Spinal cord (tissue), 10 donors: ENCODE data around the gene HAUS3. TPM values are rescaled to one million over a fixed set of nuclear protein-coding genes. Genes with fewer than 3 reads are reported as not detected.

Experiments
- DNase-seq, 6 donors: peaks; one replicate each; pipeline versions ENCODE4 v3.0.0 to v3.0.0-alpha.2; 2013 to 2015; ENCODE audit warnings: low spot score in 6 of 6, low read depth in 4 of 6
- H3K27ac ChIP-seq: one replicate; pipeline ENCODE4 v1.5.1; 2013; ENCODE audit warnings: low read depth, low read length, control low read depth
- H3K27me3 ChIP-seq: one replicate; pipeline ENCODE4 v1.6.1; 2013; ENCODE audit warnings: low read length; ENCODE audit not compliant: control insufficient read depth, insufficient read depth
- H3K36me3 ChIP-seq: one replicate; pipeline ENCODE4 v1.6.1; 2013; ENCODE audit warnings: low read length; ENCODE audit not compliant: control insufficient read depth, insufficient read depth
- H3K4me1 ChIP-seq: one replicate; pipeline ENCODE4 v1.6.1; 2013; ENCODE audit warnings: low read length; ENCODE audit not compliant: control insufficient read depth, insufficient read depth
- H3K4me3 ChIP-seq: one replicate; pipeline ENCODE4 v1.5.1; 2013; ENCODE audit warnings: low read depth, low read length, control low read depth
- H3K9me3 ChIP-seq: one replicate; pipeline ENCODE4 v1.6.1; 2013; ENCODE audit warnings: low read length; ENCODE audit not compliant: control insufficient read depth, insufficient read depth
- whole genome bisulfite sequencing: methylation state at CpG from one replicate; pipeline ENCODE4 v1.1.5; 2013; ENCODE audit warnings: missing lambda C conversion rate; ENCODE audit not compliant: insufficient coverage; 5-methylcytosine and 5-hydroxymethylcytosine counted together
- polyA plus RNA-seq, 2 donors: library from polyadenylated mRNA; unstranded; fragments of 120-200 nt; gene quantifications; one replicate each; pipeline ENCODE4 v1.2.1, GENCODE V29; 2013; ENCODE audit not compliant: insufficient read length in 2 of 2
- total RNA-seq, 2 donors: library from RNA; depleted of rRNA in 1 of 2; stranded (reverse); fragments of 120-200 nt in 1 of 2; fragments of >200 nt in 1 of 2; gene quantifications; one replicate each; pipeline versions ENCODE4 v1.2.3 to v1.2.4, GENCODE V29; 2013 to 2014
- donor health status: healthy.

The HAUS3 gene
- total and polyA plus RNA-seq, 4 donors, result 13.2 to 22.6 (median 16.9) TPM

DNA sequence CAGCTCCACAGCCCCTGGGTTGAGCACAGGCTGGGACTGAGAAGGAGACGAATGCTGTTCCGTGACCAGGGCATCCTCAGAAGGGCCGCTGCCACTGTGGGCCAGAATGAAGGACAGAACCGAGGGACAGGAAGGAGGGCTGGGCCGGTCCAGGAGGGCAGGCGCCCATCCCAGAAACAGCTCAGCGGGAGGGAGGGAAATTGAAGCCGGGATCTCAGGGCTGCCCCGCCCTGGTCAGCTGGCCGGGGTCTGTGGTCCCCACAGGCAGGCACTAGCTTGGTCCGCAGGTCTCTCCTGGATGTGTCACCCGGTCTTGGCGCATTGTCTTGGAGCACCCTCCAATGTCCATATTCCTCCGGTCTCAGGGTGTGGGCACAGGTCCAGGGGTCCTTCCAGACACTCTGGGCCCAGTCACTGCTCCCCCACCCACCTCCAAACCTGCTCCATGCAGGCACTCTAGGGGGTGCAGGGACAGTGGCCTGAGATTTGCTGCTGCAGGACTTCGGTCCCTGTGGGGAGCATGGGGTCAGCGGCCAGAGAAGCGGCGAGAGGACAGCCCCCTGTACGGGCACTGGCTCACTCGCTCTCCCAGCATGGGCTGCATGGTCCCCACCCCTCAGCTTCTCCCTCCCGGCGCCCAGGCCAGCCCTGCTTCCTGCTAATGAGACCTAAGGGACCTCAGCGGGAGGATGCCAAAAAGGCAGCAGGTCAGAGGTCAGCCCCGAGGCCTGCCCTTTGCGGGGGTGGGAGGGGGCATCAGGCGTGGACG is 43.9 kb upstream of the HAUS3 start:
- Histone ChIP-seq H3K27me3 (no peaks in the 10 kb centered on the region), H3K4me3 (no peak overlapping the region), H3K4me1 (peaks cover 4% of the 10 kb centered on the region), H3K9me3 (no peaks in the 10 kb centered on the region), H3K27ac (no peak overlapping the region), H3K36me3 (peaks cover 23% of the 10 kb centered on the region)
- 69% methylated on average over 22 of the region's 27 CpGs for WGBS
- DNase-seq, result no peak

DNA sequence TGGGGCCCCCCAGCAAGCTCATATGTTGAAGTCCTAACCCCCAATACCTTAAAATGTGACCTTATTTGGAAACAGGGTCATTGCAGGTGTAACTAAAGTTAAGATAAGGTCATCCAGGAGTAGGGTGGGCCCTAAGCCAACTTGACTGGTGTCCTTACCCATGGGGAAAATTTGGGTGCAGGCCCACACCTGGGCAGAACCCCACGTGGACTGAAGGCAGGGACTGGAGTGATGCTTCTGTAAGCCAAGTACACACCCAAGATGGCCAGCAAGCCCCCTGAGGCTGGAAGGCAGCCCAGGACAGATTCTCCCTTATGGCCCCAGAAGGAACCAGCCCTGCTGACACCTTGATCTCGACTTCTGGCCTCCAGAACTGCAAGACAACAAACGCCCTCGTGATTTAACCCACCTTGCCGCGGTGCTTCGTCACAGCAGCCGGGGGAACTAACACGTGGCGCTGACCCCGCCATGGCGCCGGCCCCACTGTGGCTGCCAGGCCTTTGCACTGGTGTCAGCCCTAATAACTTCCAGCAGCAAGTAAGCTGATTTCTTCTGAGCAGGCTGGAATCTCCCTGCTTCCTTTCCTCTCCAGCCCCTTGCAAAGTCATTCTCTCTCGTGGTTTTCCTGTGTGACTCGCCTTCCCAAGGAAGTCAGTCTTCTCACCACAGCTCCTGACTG is 43.2 kb upstream of the HAUS3 start:
- H3K9me3 ChIP-seq, result no peaks in the 10 kb centered on the region
- 87% methylated on average over 15 of the region's 15 CpGs for whole genome bisulfite sequencing

DNA sequence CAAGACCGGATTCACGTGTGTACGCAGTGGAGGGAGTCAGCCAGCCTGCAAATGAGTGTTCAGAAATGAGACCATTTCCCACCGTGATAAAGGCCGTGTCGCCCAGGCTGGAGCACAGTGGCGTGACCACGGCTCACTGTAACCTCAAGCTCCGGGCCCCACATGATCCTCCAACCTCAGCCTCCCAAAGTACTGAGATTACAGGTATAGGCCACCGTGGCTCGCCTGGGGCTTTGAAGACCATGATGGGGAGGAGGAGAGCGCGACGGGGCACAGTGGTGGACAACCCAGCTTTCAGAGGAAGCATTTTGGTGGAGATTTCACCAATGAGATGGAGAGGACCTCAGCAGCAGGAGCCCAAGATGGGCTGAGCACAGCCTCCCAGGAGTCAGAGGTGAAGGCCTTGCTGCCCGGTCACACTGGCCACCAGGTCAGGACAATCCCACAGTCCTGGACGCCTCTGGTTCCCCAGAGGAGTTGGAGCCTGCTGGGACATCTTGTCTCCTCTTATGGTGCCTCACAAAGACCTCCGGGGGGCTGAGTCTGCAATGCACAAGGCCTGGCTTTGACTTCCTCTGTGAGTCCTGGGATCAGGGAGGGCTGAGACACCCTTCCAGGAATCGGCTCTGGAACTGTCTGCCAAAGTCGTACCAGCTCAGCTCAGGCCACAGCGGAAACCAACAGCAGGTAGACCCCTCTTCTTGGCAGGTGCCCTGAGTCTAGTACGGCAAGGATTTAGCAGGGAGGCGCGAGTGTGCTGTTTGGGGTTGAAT is 42.4 kb upstream of the HAUS3 start:
- Histone ChIP-seq H3K4me3 (no peak overlapping the region), H3K4me1 (peaks cover 4% of the 10 kb centered on the region), H3K9me3 (no peaks in the 10 kb centered on the region), H3K27me3 (no peaks in the 10 kb centered on the region), H3K27ac (no peak overlapping the region), H3K36me3 (peaks cover 16% of the 10 kb centered on the region)
- no peak for DNase-seq
- WGBS, result 94% methylated on average over 17 of the region's 23 CpGs

More for the DNA sequence above, 43.2 kb upstream of the HAUS3 start:
- Histone ChIP-seq H3K4me3 (no peak overlapping the region), H3K27ac (no peak overlapping the region), H3K36me3 (peaks cover 23% of the 10 kb centered on the region), H3K4me1 (peaks cover 4% of the 10 kb centered on the region), H3K27me3 (no peaks in the 10 kb centered on the region)
- DNase-seq, result no peak

DNA sequence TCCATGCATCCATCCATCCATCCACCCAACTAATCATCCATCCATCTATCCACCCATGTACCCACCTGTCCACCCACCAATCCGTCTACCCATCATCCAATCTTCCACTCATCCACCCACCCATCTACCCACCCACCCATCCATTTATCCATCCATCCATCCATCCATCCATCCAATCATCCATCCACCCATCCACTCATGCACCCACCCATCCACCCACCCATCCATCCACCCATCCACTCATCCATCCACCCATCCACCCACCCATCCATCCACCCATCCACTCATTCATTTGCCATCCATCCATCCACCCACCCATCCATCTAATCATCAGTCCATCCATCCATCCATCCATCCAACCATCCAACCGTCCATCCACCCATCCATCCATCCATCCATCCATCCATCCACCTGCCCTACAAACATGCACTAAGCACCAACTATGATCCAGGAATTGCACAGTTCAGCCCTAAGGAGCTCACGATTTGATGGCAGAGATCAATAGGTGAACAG is 41.3 kb upstream of the HAUS3 start:
- 98% methylated on average over 3 of the region's 3 CpGs for WGBS
- peaks cover 13% of the 10 kb centered on the region for H3K36me3 ChIP-seq
- no peak overlapping the region for H3K27ac ChIP-seq
- H3K4me3 ChIP-seq, result no peak overlapping the region
- no peaks in the 10 kb centered on the region for H3K27me3 ChIP-seq
- no peaks in the 10 kb centered on the region for H3K9me3 ChIP-seq
- DNase-seq, result no peak
- peaks cover 4% of the 10 kb centered on the region for H3K4me1 ChIP-seq

DNA sequence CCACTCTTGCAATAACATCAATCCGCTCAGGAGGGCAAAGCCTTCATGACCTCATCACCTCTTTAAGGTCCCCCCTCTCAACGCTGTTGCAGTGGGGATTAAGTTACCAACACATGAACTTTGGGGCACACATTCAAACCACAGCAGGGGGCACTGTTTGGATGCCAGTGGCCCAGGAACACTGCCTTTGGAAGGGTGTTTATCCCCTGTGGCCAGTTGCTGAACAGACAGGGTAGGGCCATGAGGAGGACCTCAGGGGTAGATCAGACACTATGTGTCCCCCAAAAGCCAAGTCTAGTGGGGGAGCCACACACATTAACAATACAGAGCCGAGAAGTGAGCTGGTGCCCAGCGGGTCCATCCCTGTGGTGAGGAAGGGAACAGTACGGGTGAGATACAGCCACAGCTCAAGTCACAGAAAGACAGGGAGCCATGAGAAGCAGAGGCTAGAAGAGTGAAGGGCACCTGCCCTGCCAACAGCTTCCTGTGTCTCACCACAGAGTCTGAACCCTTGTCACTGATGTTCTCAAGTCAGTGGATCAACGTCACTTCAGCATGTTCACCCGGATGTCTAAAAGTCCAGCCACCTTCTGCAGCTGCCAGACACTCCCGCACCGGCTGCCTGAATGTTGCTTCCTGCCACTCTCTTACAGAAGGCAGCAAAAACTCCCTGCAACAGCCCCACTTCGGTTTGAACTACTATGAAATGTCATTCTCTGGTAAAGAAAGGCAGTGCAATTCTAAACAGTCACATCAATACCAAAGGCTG is 39.8 kb upstream of the HAUS3 start:
- no peaks in the 10 kb centered on the region for H3K9me3 ChIP-seq
- no peak for DNase-seq
- H3K27ac ChIP-seq, result no peak overlapping the region
- peaks cover 12% of the 10 kb centered on the region for H3K36me3 ChIP-seq
- no peak overlapping the region for H3K4me3 ChIP-seq
- H3K4me1 ChIP-seq, result peaks cover 4% of the 10 kb centered on the region
- H3K27me3 ChIP-seq, result no peaks in the 10 kb centered on the region
- WGBS, result 81% methylated on average over 10 of the region's 10 CpGs

DNA sequence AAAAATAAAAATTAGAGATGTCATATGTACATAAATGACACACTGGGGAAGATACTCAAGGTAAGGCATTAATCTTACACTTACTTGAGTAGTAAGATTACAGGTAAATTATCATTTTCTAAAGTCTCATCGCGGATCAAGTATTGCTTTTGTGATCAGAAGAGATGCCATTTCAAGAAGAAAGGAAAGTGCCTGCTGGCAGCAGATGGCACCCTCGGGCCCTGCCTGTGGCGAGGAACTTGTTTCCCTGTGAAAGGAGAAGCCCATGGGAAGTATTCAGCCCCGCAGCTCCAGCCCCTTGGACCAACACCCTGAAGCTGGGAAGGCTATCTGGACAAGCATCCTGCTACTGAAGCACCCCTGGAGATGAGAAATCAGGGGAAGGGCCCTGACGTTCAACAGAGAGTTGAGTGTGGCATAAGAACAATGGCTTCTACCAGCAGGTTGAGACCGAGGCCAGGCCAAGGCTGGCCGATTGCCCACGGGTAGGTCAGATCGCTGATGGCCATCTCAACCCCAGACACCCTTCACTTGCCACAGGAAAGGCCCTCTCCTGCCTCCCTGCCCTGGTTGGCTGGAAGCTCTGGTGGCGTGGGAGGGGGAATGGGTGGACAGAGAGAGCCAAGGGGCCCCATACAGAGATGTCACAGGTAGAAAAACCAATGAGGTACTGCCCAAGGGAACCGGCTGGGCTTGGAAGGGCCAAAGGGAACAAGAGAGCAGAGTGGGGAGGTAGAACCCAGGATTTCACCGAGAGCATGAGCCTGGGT is 38.8 kb upstream of the HAUS3 start:
- Histone ChIP-seq H3K27ac (no peak overlapping the region), H3K27me3 (no peaks in the 10 kb centered on the region), H3K9me3 (no peaks in the 10 kb centered on the region), H3K4me3 (no peak overlapping the region), H3K4me1 (peaks cover under 1% of the 10 kb centered on the region), H3K36me3 (peaks cover 10% of the 10 kb centered on the region)
- no peak for DNase-seq
- 87% methylated on average over 7 of the region's 13 CpGs for WGBS

DNA sequence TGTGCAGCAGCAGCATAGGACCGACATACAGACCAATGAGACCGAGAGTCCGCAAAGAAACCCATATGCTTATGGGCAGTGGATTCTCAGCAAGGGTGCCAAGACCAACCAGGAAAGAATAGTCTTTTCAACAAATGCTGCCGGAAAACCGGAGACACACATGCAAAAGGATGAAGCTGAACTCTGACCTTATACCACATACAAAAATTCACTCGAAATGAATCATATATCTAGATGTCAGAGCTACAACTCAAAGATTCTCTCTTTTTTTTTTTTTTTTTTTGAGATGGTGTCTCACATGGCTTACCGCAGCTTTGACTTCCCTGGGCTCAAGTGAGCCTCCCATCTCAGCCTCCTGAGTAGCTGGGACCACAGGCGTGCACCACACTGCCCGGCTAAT is 36.0 kb upstream of the HAUS3 start:
- Histone ChIP-seq H3K27ac (no peak overlapping the region), H3K9me3 (no peaks in the 10 kb centered on the region), H3K27me3 (no peaks in the 10 kb centered on the region), H3K36me3 (peaks cover 12% of the 10 kb centered on the region), H3K4me1 (no peaks in the 10 kb centered on the region), H3K4me3 (no peak overlapping the region)
- 86% methylated on average over 8 of the region's 9 CpGs for WGBS
- no peak for DNase-seq

DNA sequence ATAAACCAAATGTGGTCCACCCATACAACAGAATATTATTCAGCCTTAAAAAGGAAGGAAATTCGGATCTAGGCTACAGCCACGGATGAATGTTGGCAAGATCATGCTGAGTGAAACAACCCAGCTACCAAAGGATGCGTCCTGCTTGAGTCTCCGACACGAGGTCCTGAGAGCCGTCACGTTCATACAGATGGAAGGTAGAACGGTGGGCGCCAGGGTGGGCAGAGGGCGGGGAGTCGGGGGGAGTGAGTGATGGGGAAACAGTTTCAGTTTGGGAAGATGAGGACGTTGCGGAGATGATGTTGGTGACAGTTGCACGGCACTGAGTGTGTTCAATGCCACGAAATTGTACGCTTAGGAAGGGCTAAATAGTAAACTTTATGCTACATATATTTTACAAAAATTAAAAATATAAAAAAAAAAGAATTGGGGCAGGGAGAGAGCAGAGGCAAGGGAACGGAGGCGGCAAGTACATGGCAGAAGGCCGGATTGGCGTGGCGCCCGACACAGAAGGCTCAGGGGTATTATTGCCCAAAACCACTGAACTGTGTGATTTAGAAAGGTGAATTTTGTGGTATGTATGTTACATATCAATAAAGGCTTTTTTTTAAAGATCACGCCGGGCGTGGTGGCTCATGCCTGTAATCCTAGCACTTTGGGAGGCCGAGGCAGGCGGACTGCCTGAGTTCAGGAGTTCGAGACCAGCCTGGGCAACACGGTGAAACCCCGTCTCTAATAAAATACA is 34.8 kb upstream of the HAUS3 start:
- 96% methylated on average over 21 of the region's 30 CpGs for WGBS
- Histone ChIP-seq H3K36me3 (peaks cover 24% of the 10 kb centered on the region), H3K4me1 (no peaks in the 10 kb centered on the region), H3K9me3 (no peaks in the 10 kb centered on the region), H3K4me3 (no peak overlapping the region), H3K27ac (no peak overlapping the region), H3K27me3 (no peaks in the 10 kb centered on the region)
- no peak for DNase-seq
